Adipocyte (in vitro differentiated cells): ENCODE measurements around the gene ZNF606.

Experiments
- DNase-seq: peaks from one replicate; pipeline ENCODE4 v3.0.0-alpha.2; 2015; ENCODE audit warnings: low read depth
- H3K27me3 ChIP-seq: replicated peaks from 2 replicates; pipeline ENCODE4 v1.7.0; 2013; ENCODE audit warnings: mild to moderate bottlenecking, low read length, moderate library complexity; ENCODE audit not compliant: control insufficient read depth, insufficient read depth
- H3K36me3 ChIP-seq: 2 replicates; pipeline ENCODE4 v1.7.0; 2013; ENCODE audit warnings: low read length, mild to moderate bottlenecking, moderate library complexity; ENCODE audit not compliant: control insufficient read depth, insufficient read depth, severe bottlenecking
- H3K4me1 ChIP-seq: 2 replicates; pipeline ENCODE4 v1.7.0; 2013; ENCODE audit warnings: mild to moderate bottlenecking, low read length, moderate library complexity; ENCODE audit not compliant: control insufficient read depth, insufficient read depth
- H3K4me3 ChIP-seq: 2 replicates; pipeline ENCODE4 v1.7.0; 2013; ENCODE audit warnings: mild to moderate bottlenecking, low read length, moderate library complexity
- H3K9ac ChIP-seq: 2 replicates; pipeline ENCODE4 v1.7.0; 2013; ENCODE audit warnings: mild to moderate bottlenecking, low read length, moderate library complexity
- H3K9me3 ChIP-seq: 2 replicates; pipeline ENCODE4 v1.7.0; 2013; ENCODE audit warnings: mild to moderate bottlenecking, low read length, moderate library complexity; ENCODE audit not compliant: control insufficient read depth

ZNF606 gene

DNA sequence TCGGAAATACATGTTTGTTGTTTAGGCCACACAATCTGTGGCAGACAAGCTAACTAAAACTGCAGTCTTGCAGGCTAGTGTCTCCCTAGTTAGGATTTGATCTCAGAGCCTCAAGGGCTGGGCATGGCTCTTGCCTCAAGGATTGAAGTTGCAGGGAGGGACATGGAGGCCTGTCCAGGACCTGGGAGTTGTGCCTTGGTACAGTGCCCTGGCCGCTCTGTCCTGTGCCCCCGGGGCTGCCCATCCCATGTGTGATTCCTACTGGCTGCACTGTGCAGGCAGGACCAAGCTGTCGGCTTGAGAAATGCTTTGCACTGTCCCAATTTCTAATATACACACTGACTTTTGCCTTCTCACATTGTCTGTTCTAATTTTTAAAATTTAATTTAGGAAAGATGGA lies 47.6 kb downstream of the ZNF606 start:
- Histone ChIP-seq H3K36me3 (peaks cover 12% of the 10 kb centered on the region), H3K27me3 (no peaks in the 10 kb centered on the region), H3K9me3 (peaks cover 28% of the 10 kb centered on the region), H3K4me1 (no peaks in the 10 kb centered on the region), H3K4me3 (no peak overlapping the region), H3K9ac (no peak overlapping the region)
- DNase-seq = no peak

DNA sequence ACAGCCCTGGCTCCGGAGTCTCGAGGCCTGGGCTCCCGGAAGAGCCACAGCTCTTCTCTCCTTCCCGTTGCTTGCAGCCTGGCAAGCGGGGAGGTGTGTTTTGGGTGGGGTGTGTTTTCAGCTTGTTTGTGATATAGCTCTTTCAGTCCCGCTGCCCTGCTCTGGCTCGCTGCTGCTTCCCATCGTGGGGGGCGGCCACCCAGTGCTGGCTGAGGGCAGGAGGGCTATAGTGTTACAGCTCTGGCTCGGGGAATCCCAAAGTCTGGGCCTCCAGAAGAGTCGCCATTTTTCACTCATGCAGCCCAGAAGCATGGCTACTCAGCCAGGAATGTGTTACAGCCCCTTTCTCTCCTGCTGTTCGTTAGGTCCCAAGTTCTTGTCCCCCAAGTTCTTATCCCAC lies 52.9 kb downstream of the ZNF606 start:
- no peak overlapping the region for H3K9ac ChIP-seq
- H3K4me1 ChIP-seq = peaks cover 13% of the 10 kb centered on the region
- DNase-seq = no peak
- no peaks in the 10 kb centered on the region for H3K27me3 ChIP-seq
- peaks cover 4% of the 10 kb centered on the region for H3K9me3 ChIP-seq
- no peaks in the 10 kb centered on the region for H3K36me3 ChIP-seq
- no peak overlapping the region for H3K4me3 ChIP-seq

DNA sequence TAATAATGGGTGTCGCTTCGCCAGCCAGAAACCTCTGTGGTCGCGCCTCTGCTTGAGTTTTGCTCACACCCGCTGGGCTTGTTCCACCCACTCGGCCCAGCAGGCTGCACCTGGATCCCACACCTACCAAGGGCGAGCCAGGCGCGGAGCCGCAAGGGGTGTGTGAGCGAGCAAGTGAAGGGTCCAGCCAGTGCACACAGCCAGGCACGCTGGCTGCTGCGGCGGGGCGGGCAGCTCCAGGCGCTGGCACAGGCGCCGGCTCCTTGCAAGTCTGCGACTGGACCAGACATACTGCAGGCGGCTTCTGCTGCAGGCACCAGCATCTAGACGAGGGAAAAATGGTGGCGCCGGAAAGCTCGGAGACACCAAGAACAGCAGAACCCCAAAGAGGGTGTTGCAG lies 53.3 kb downstream of the ZNF606 start:
- DNase-seq = no peak
- no peak overlapping the region for H3K4me3 ChIP-seq
- H3K9ac ChIP-seq = no peak overlapping the region
- H3K36me3 ChIP-seq = no peaks in the 10 kb centered on the region
- H3K4me1 ChIP-seq = peaks cover 13% of the 10 kb centered on the region
- no peaks in the 10 kb centered on the region for H3K27me3 ChIP-seq
- H3K9me3 ChIP-seq = peaks cover 4% of the 10 kb centered on the region

DNA sequence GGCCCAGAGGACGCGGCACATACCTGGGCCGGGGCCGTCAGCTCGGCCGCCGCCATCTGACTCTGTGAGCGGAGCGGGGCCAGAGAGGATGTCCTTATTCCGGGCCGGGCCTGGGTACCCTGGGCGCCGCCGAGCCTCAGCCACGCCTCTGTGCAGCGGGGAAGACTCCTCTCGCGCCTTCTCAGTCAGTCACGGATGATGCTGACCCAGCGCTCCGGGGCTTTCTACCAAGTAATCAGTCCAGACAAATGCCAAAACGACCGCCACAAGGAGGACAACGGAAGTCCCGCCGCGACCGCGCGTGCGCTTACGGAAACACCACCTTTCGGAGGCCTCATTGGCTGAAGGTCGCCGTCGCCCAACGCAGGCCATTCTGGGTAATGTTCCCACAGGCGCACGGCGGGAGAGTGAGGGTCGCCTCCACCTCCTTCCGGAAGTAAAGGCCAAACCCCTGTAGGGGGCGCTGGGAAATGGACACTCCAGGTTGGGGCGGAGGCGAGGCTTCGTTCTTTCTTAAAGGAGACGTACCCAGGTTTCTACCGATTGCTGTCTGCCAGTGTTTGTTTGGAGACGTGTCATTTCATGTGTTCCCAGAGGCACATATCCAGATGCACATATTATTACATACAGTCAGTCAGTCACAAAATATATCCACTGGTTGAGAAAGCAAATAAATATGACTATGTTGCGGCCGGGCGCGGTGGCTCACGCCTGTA lies 55.0 kb downstream of the ZNF606 start, which contains the start of gene ZNF256:
Gene ZNF256, minus strand, starts transcription at position 288 of the 716 bp plus-strand sequence. Its CDS starts 232 bp downstream, at position 56.
- Histone ChIP-seq H3K9ac (peak within 1 kb of the TSS; percentile 92), H3K4me1 (peaks cover 13% of the 10 kb centered on the region), H3K4me3 (peak within 1 kb of the TSS; percentile 88), H3K36me3 (peaks cover 12% of the 10 kb centered on the region), H3K27me3 (no peaks in the 10 kb centered on the region), H3K9me3 (peaks cover 2% of the 10 kb centered on the region)
- DNase-seq = peak; percentile 97

DNA sequence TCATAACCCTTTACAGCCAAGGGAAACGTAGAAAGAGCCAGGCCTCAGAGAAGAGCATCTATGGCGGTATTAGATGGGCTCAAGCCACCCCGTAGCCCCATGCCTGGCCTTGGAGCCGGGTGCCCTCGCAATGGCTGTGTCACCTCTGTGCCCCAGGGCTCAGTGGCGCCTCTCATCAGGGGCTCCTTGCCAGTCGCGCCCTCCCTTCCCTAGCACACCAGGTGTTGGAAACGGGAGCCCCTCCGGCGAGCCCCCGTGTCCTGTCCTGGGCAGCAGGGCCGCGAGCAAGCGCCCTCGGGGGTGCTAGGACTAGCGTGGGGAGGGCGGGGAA lies 55.6 kb downstream of the ZNF606 start:
- H3K9ac ChIP-seq = peak overlapping the region; percentile 92
- H3K36me3 ChIP-seq = peaks cover 17% of the 10 kb centered on the region
- H3K4me3 ChIP-seq = peak overlapping the region; percentile 88
- peaks cover 13% of the 10 kb centered on the region for H3K4me1 ChIP-seq
- no peaks in the 10 kb centered on the region for H3K27me3 ChIP-seq
- peaks cover 8% of the 10 kb centered on the region for H3K9me3 ChIP-seq
- no peak for DNase-seq

- peaks cover 15% of the 10 kb centered on the region for H3K9me3 ChIP-seq
- H3K36me3 ChIP-seq = peaks cover 24% of the 10 kb centered on the region
- H3K4me3 ChIP-seq = peak overlapping the region; percentile 88
- H3K9ac ChIP-seq = no peak overlapping the region
- no peaks in the 10 kb centered on the region for H3K27me3 ChIP-seq
- DNase-seq = no peak
- H3K4me1 ChIP-seq = peaks cover 13% of the 10 kb centered on the region
These were observed 56.3 kb downstream of the ZNF606 start for GRCh38 chr19:57946316-57946715.

DNA sequence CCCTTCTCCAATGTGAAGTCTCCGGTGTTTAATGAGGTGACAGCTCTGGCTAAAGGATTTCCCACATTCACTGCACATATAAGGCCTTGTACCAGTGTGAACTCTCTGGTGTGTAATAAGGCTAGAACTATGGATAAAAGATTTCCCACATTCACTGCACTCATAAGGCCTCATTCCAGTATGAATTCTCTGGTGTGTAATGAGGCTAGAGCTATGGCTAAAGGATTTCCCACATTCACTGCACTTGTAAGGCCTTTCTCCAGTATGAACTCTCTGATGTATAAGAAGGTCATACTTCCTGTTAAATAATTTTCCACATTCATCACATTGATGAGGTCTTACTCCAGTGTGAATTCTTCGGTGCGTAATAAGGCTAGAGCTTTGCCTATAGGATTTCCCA lies 61.0 kb downstream of the ZNF606 start:
- H3K27me3 ChIP-seq = no peaks in the 10 kb centered on the region
- peaks cover 49% of the 10 kb centered on the region for H3K36me3 ChIP-seq
- peaks cover 10% of the 10 kb centered on the region for H3K4me1 ChIP-seq
- H3K9ac ChIP-seq = no peak overlapping the region
- H3K9me3 ChIP-seq = peaks cover 24% of the 10 kb centered on the region
- DNase-seq = no peak
- H3K4me3 ChIP-seq = no peak overlapping the region

GRCh38 chr19:57935731-57936130 lies 66.9 kb downstream of the ZNF606 start:
- Histone ChIP-seq H3K27me3 (no peaks in the 10 kb centered on the region), H3K9me3 (peaks cover 3% of the 10 kb centered on the region), H3K4me3 (no peak overlapping the region), H3K36me3 (peaks cover 23% of the 10 kb centered on the region), H3K9ac (no peak overlapping the region), H3K4me1 (peaks cover 4% of the 10 kb centered on the region)
- no peak for DNase-seq

DNA sequence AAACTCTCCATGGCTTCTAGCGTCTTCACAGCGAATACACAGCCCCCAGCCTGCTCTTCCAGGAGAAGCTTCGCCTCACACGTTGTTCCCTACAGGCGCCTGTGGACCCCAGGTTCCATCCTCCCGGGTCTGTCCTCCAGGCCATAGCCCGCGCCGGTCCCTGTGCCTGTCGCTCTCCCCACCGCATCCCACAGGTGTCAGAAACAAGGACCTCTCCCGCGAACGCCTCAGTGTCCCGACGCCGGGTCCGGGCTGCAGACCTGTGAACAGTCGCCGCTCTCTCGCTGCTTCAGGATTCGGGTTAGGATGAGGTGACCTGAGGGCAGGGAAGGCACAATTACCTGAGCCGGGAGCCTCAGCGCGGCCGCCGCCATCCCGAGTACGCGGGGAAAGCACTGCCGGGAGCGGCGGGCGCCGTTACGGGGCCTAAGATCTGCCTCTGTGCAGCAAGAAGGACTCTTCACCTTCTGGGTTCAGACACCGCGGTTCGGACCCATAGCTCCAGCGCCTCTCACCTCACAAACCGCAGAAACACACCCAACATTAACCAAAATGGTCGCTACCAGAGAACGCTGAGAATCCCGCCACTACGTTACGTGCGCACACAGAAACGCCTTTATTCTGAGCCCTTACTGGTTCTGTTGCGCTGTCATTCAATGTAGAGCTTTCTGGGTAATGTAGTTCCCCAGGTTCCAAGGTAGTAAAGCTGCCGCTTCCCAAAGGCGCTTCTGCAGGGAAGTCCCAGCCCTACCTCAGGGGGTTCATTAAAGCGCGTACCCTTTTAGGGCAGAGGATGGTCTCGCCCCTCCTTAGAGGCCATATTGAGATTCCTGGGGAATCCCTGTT lies 67.6 kb downstream of the ZNF606 start, which contains the start of gene ZNF418:
Gene ZNF418, minus strand, starts transcription at position 583 of the 846 bp plus-strand sequence. CDS start 1,580 bp downstream, outside the sequence.
- Histone ChIP-seq H3K9ac (peak within 1 kb of the TSS; percentile 85), H3K4me1 (peaks cover 4% of the 10 kb centered on the region), H3K4me3 (peak within 1 kb of the TSS; percentile 87), H3K27me3 (no peaks in the 10 kb centered on the region), H3K36me3 (peaks cover 21% of the 10 kb centered on the region), H3K9me3 (no peaks in the 10 kb centered on the region)
- DNase-seq = peak; percentile 80

DNA sequence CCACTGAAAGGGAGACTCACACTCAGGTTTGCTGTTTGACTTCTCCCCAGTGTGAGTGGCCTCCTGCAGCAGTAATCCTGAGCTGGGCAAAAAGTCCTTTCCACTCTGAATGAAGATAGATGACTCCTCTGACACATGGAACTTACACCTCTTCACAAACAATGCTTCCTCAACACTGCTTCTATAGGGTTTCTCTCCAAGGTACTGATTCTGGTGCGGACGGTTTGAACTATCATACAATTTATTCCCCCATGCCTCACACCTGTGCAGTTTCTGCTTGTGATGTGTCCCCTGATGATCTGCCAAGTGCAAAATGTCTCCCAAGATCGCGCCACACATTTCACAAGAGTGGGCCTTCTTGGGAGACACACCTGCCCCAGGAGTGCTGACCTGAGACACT lies 75.0 kb downstream of the ZNF606 start:
- no peaks in the 10 kb centered on the region for H3K27me3 ChIP-seq
- no peaks in the 10 kb centered on the region for H3K4me1 ChIP-seq
- H3K4me3 ChIP-seq = peak overlapping the region; percentile 35
- H3K9ac ChIP-seq = no peak overlapping the region
- DNase-seq = no peak
- H3K9me3 ChIP-seq = peaks cover 35% of the 10 kb centered on the region
- peaks cover 43% of the 10 kb centered on the region for H3K36me3 ChIP-seq
